ENCODE measurements around the gene METTL15. TPM values are rescaled to one million over a fixed set of nuclear protein-coding genes. Genes with fewer than 3 reads are reported as not detected.

METTL15 gene
- total and polyA plus RNA-seq, 2 of the 8 experiments (the other 6 are each of a cell fraction or from before 2014, with no cell fraction given), result 5.4 to 10.5 TPM

GRCh38 chr11:28337701-28338100, 229.5 kb downstream of the METTL15 start:
- Histone ChIP-seq H2AFZ (ENCODE audit: low read length) (no peak overlapping the region), H3K9me3 (ENCODE audit: insufficient read depth in 2 of 2, low read depth in 1 of 2, low read length in 1 of 2) (peaks cover 7 to 14% of the 10 kb centered on the region in 2 experiments; a peak in 2 of 4 replicates), H3K4ac (replicated peaks; ENCODE audit: insufficient read length, low read depth, low read length) (no peak overlapping the region), H3K27me3 (replicated peaks in 1 of 4; ENCODE audit: control insufficient read depth in 3 of 4, extremely low read depth in 1 of 4, insufficient read depth in 3 of 4, low read length in 3 of 4) (no peaks in the 10 kb centered on the region), H2BK120ac (replicated peaks; ENCODE audit: low read depth, low read length) (no peak overlapping the region), H3K36me3 (ENCODE audit: control insufficient read depth in 2 of 4, insufficient read depth in 4 of 4, low read length in 3 of 4) (no peaks in the 10 kb centered on the region), H4K20me1 (replicated peaks in 1 of 2; ENCODE audit: control insufficient read depth in 1 of 2, insufficient read depth in 2 of 2, low read length in 2 of 2) (no peaks in the 10 kb centered on the region), H4K5ac (ENCODE audit: insufficient read length, low read depth, low read length) (no peak overlapping the region), H3K23ac (ENCODE audit: insufficient read length) (no peak overlapping the region), H3K27ac (ENCODE audit: low read depth, low read length) (no peak overlapping the region), H2BK20ac (ENCODE audit: low read length) (no peak overlapping the region), H3K14ac (ENCODE audit: insufficient read length) (no peak overlapping the region), H3K9ac (replicated peaks in 1 of 4; ENCODE audit: extremely low read depth in 1 of 4, low read depth in 3 of 4, low read length in 3 of 4) (no peak overlapping the region), H3K4me2 (ENCODE audit: insufficient read depth in 1 of 2, low read depth in 2 of 2, low read length in 2 of 2) (no peak overlapping the region), H4K8ac (ENCODE audit: extremely low read depth, insufficient read depth, low read length) (no peak overlapping the region), H2AK5ac (ENCODE audit: low read depth, low read length) (no peak overlapping the region), H2BK5ac (ENCODE audit: low read depth, low read length) (no peak overlapping the region), H3K56ac (replicated peaks; ENCODE audit: insufficient read length, low read depth, low read length) (no peak overlapping the region), H3K4me1 (replicated peaks in 1 of 4; ENCODE audit: control insufficient read depth in 3 of 4, insufficient read depth in 4 of 4, low read length in 3 of 4) (no peaks in the 10 kb centered on the region), H4K91ac (replicated peaks; ENCODE audit: insufficient read length, low read length) (no peak overlapping the region), H3K79me1 (ENCODE audit: low read depth, low read length) (no peaks in the 10 kb centered on the region), H3K23me2 (ENCODE audit: low read depth, low read length) (no peaks in the 10 kb centered on the region), H3K18ac (ENCODE audit: extremely low read depth, low read length) (no peak overlapping the region), H2BK12ac (ENCODE audit: low read depth, low read length) (no peak overlapping the region), H2BK15ac (ENCODE audit: low read length) (no peak overlapping the region), H3K4me3 (ENCODE audit: extremely low read depth in 1 of 4, insufficient read depth in 2 of 4, low read depth in 3 of 4, low read length in 4 of 4) (no peak overlapping the region), H3K79me2 (ENCODE audit: control insufficient read depth in 1 of 2, insufficient read depth in 2 of 2, low read length in 2 of 2) (no peaks in the 10 kb centered on the region)
- CTCF ChIA-PET (ENCODE audit: partially characterized antibody), result interaction anchor here (1.1 to 1.3 kb wide), 2 partner anchors 192 to 822 kb away, joined by 3 read pairs; no protein-coding TSS in a partner anchor
- FAIRE-seq (no peak), DNase-seq (ENCODE audit: low read depth in 1 of 2, low spot score in 2 of 2) (no peak)
- POLR2A ChIA-PET (ENCODE audit: partially characterized antibody), result interaction anchor here (0.6 kb wide), 1 partner anchor 23 kb away, joined by 3 read pairs; no protein-coding TSS in a partner anchor
- TF ChIP-seq KDM1A (IDR thresholded peaks at IDR 0.05; ENCODE audit: borderline replicate concordance, low read length) (no peak), MAFK (IDR thresholded peaks at IDR 0.05; ENCODE audit: low read depth, low read length) (no peak), CTBP2 (IDR thresholded peaks at IDR 0.05; ENCODE audit: borderline replicate concordance, insufficient read depth, insufficient read length, low read length) (no peak), YY1 (IDR thresholded peaks at IDR 0.05; ENCODE audit: low read depth, low read length) (no peak), E2F6 (IDR thresholded peaks at IDR 0.05) (no peak), TCF12 (IDR thresholded peaks at IDR 0.05; ENCODE audit: low read depth, low read length) (no peak), ATF2 (IDR thresholded peaks at IDR 0.05; ENCODE audit: low read length) (no peak), CTCF (IDR thresholded peaks at IDR 0.05; ENCODE audit: control extremely low read depth in 1 of 3, insufficient read depth in 1 of 3, low read depth in 1 of 3, low read length in 3 of 3) (no peak), ZNF274 (IDR thresholded peaks at IDR 0.05; ENCODE audit: borderline replicate concordance, extremely low read depth, low read length) (no peak), CHD2 (IDR thresholded peaks at IDR 0.05; ENCODE audit: low read length) (no peak)
